ENCODE results near the gene CTSL. TPM values are rescaled to one million over a fixed set of nuclear protein-coding genes. Genes with fewer than 3 reads are reported as not detected.
A peak's percentile ranks its signal among the peaks of the same experiment; 100 is the strongest.

CTSL gene
- total RNA-seq (10 to 100 TPM in 3 of 5 experiments, 1 to 10 TPM in 2; 3.7 to 67.9 (median 14.9) TPM), polyA plus RNA-seq (10 to 100 TPM in 1 of 2 donors, 1 to 10 TPM in 1; 8.7 to 58.8 TPM), total RNA-seq (17.6 reads per million, percentile 47 among the genes with 10 or more reads in this experiment)

GRCh38 chr9:87725900-87726709 is at the start of gene CTSL:
Gene CTSL, plus strand, starts transcription at chr9:87726119. Its CDS starts 1,485 bp downstream, at chr9:87727604.
- H3K36me3 Mint-ChIP-seq: peaks cover 2 to 13% (median 10%) of the 10 kb centered on the region in 5 donors
- Histone ChIP-seq H3K9me3 (ENCODE audit: control insufficient read depth in 2 of 3, low read length in 3 of 3) (no peaks in the 10 kb centered on the region), H3K27ac (ENCODE audit: low read depth, low read length) (peak within 1 kb of the TSS; percentile 56), H3K36me3 (ENCODE audit: control insufficient read depth in 2 of 3, insufficient read depth in 3 of 3, low read length in 3 of 3) (peaks cover 0 to 5% (median 0%) of the 10 kb centered on the region in 3 experiments), H3K27me3 (ENCODE audit: control insufficient read depth in 2 of 2, insufficient read depth in 2 of 2, low read length in 2 of 2) (no peaks in the 10 kb centered on the region), H3K4me1 (ENCODE audit: control insufficient read depth in 2 of 2, insufficient read depth in 2 of 2, low read length in 2 of 2) (no peaks in the 10 kb centered on the region), H3K4me3 (ENCODE audit: low read length) (peak within 1 kb of the TSS; percentile 77)
- ATAC-seq: peak; percentile 82
- peaks cover 10 to 55% (median 31%) of the 10 kb centered on the region in 7 donors for H3K4me1 Mint-ChIP-seq
- ChIA-PET CTCF (interaction anchor here (0.5 to 0.9 kb wide), 3 partner anchors 12 to 86 kb away, joined by 3 read pairs; no protein-coding TSS in a partner anchor), POLR2A (interaction anchor here (0.6 to 3.8 kb wide), 5 partner anchors 12 to 248 kb away, joined by 3 to 51 read pairs (median 4); partner anchors contain the start of gene CDK20)
- H3K27me3 Mint-ChIP-seq: peaks cover 0 to 43% (median 0%) of the 10 kb centered on the region in 5 donors
- peak within 1 kb of the TSS; percentile 85 to 97 (median 93) for H3K4me3 Mint-ChIP-seq
- intact Hi-C loops (cut with micrococcal nuclease): loop anchor here in 1 of 2 donors (1.0 to 2.0 kb wide), 4 partner anchors 17 to 249 kb away; partner anchors contain the start of gene CDK20
- peaks cover 0 to 1% (median 0%) of the 10 kb centered on the region in 11 donors for H3K9me3 Mint-ChIP-seq
- peak within 1 kb of the TSS; percentile 63 to 98 (median 91) for H3K27ac Mint-ChIP-seq
- DNase-seq: peak; percentile 30 to 65 (median 46)

- no peak for ATAC-seq
- Mint-ChIP-seq H3K27ac (no peak overlapping the region), H3K4me3 (no peak overlapping the region), H3K9me3 (no peaks in the 10 kb centered on the region), H3K27me3 (peaks cover 0 to 5% (median 0%) of the 10 kb centered on the region in 5 donors), H3K4me1 (peaks cover 5 to 12% (median 7%) of the 10 kb centered on the region in 7 donors), H3K36me3 (no peaks in the 10 kb centered on the region)
- DNase-seq: no peak
- Histone ChIP-seq H3K27me3 (ENCODE audit: control insufficient read depth in 2 of 2, insufficient read depth in 2 of 2, low read length in 2 of 2) (no peaks in the 10 kb centered on the region), H3K4me1 (ENCODE audit: control insufficient read depth in 2 of 2, insufficient read depth in 2 of 2, low read length in 2 of 2) (no peaks in the 10 kb centered on the region), H3K9me3 (ENCODE audit: control insufficient read depth in 2 of 3, low read length in 3 of 3) (no peaks in the 10 kb centered on the region), H3K4me3 (ENCODE audit: low read length) (no peak overlapping the region), H3K36me3 (ENCODE audit: control insufficient read depth in 2 of 3, insufficient read depth in 3 of 3, low read length in 3 of 3) (no peaks in the 10 kb centered on the region), H3K27ac (ENCODE audit: low read depth, low read length) (no peak overlapping the region)
- CTCF ChIA-PET: interaction anchor here (0.6 to 2.1 kb wide), 5 partner anchors 8 to 216 kb away, joined by 3 to 11 read pairs (median 3); no protein-coding TSS in a partner anchor
- POLR2A ChIA-PET: no interaction called here
- intact Hi-C loops (cut with micrococcal nuclease): loop anchor here in 1 of 2 donors (5.0 kb wide), 1 partner anchor 900 kb away; no protein-coding TSS in a partner anchor
Observed at GRCh38 chr9:87676976-87677775, 48.7 kb upstream of the CTSL start.

GRCh38 chr9:87677776-87678587 is 47.9 kb upstream of the CTSL start:
- no peaks in the 10 kb centered on the region for H3K27me3 ChIP-seq (ENCODE audit: control insufficient read depth in 2 of 2, insufficient read depth in 2 of 2, low read length in 2 of 2)
- no peak overlapping the region for H3K4me3 ChIP-seq (ENCODE audit: low read length)
- no peaks in the 10 kb centered on the region for H3K4me1 ChIP-seq (ENCODE audit: control insufficient read depth in 2 of 2, insufficient read depth in 2 of 2, low read length in 2 of 2)
- H3K4me3 Mint-ChIP-seq: no peak overlapping the region
- H3K9me3 ChIP-seq (ENCODE audit: control insufficient read depth in 2 of 3, low read length in 3 of 3): no peaks in the 10 kb centered on the region
- no peaks in the 10 kb centered on the region for H3K9me3 Mint-ChIP-seq
- POLR2A ChIA-PET: no interaction called here
- CTCF ChIA-PET: interaction anchor here (0.6 to 2.1 kb wide), 5 partner anchors 8 to 135 kb away, joined by 3 to 11 read pairs (median 3); no protein-coding TSS in a partner anchor
- H3K27me3 Mint-ChIP-seq: peaks cover 0 to 3% (median 0%) of the 10 kb centered on the region in 5 donors
- no peak for DNase-seq
- H3K36me3 ChIP-seq (ENCODE audit: control insufficient read depth in 2 of 3, insufficient read depth in 3 of 3, low read length in 3 of 3): no peaks in the 10 kb centered on the region
- peak overlapping the region in 1 of 9 donors; percentile 61 for H3K27ac Mint-ChIP-seq
- peaks cover 5 to 14% (median 8%) of the 10 kb centered on the region in 7 donors for H3K4me1 Mint-ChIP-seq
- no peaks in the 10 kb centered on the region for H3K36me3 Mint-ChIP-seq
- ATAC-seq: no peak
- intact Hi-C loops (cut with micrococcal nuclease): loop anchor here (1.0 to 5.0 kb wide), 7 partner anchors 48 to 899 kb away; partner anchors contain the start of genes CDK20 (in 1 of the 2) and CTSL (in 1 of the 2)
- H3K27ac ChIP-seq (ENCODE audit: low read depth, low read length): no peak overlapping the region

GRCh38 chr9:87678650-87679355 is 47.1 kb upstream of the CTSL start:
- peak overlapping the region in 1 of 9 donors; percentile 61 for H3K27ac Mint-ChIP-seq
- Histone ChIP-seq H3K4me1 (ENCODE audit: control insufficient read depth in 2 of 2, insufficient read depth in 2 of 2, low read length in 2 of 2) (no peaks in the 10 kb centered on the region), H3K4me3 (ENCODE audit: low read length) (no peak overlapping the region), H3K27me3 (ENCODE audit: control insufficient read depth in 2 of 2, insufficient read depth in 2 of 2, low read length in 2 of 2) (no peaks in the 10 kb centered on the region), H3K9me3 (ENCODE audit: control insufficient read depth in 2 of 3, low read length in 3 of 3) (no peaks in the 10 kb centered on the region), H3K36me3 (ENCODE audit: control insufficient read depth in 2 of 3, insufficient read depth in 3 of 3, low read length in 3 of 3) (no peaks in the 10 kb centered on the region), H3K27ac (ENCODE audit: low read depth, low read length) (no peak overlapping the region)
- ATAC-seq (peak; percentile 50), DNase-seq (peak in 5 of 9 donors; percentile 25 to 44 (median 30))
- H3K27me3 Mint-ChIP-seq: no peaks in the 10 kb centered on the region
- CTCF ChIA-PET: interaction anchor here (1.0 to 2.7 kb wide), 3 partner anchors 48 to 134 kb away, joined by 3 to 12 read pairs (median 11); no protein-coding TSS in a partner anchor
- POLR2A ChIA-PET: no interaction called here
- peaks cover 5 to 19% (median 11%) of the 10 kb centered on the region in 7 donors for H3K4me1 Mint-ChIP-seq
- H3K4me3 Mint-ChIP-seq: no peak overlapping the region
- no peaks in the 10 kb centered on the region for H3K9me3 Mint-ChIP-seq
- no peaks in the 10 kb centered on the region for H3K36me3 Mint-ChIP-seq
- intact Hi-C loops (cut with micrococcal nuclease): loop anchor here (1.0 to 5.0 kb wide), 7 partner anchors 47 to 898 kb away; partner anchors contain the start of genes CDK20 (in 1 of the 2) and CTSL (in 1 of the 2)

GRCh38 chr9:87681271-87682061 is 44.5 kb upstream of the CTSL start:
- CTCF ChIA-PET: interaction anchor here (2.7 kb wide), 1 partner anchor 131 kb away, joined by 12 read pairs; no protein-coding TSS in a partner anchor
- H3K27ac Mint-ChIP-seq: no peak overlapping the region

More at GRCh38 chr9:87681271-87682061, 44.5 kb upstream of the CTSL start:
- no peak for DNase-seq
- POLR2A ChIA-PET: interaction anchor here (1.3 kb wide), 1 partner anchor 29 kb away, joined by 6 read pairs; no protein-coding TSS in a partner anchor
- Histone ChIP-seq H3K4me3 (ENCODE audit: low read length) (no peak overlapping the region), H3K27me3 (ENCODE audit: control insufficient read depth in 2 of 2, insufficient read depth in 2 of 2, low read length in 2 of 2) (no peaks in the 10 kb centered on the region), H3K9me3 (ENCODE audit: control insufficient read depth in 2 of 3, low read length in 3 of 3) (no peaks in the 10 kb centered on the region), H3K36me3 (ENCODE audit: control insufficient read depth in 2 of 3, insufficient read depth in 3 of 3, low read length in 3 of 3) (no peaks in the 10 kb centered on the region), H3K4me1 (ENCODE audit: control insufficient read depth in 2 of 2, insufficient read depth in 2 of 2, low read length in 2 of 2) (peaks cover 0 to 13% of the 10 kb centered on the region in 2 donors), H3K27ac (ENCODE audit: low read depth, low read length) (no peak overlapping the region)
- Mint-ChIP-seq H3K4me3 (no peak overlapping the region), H3K4me1 (peaks cover 15 to 42% (median 25%) of the 10 kb centered on the region in 7 donors), H3K36me3 (no peaks in the 10 kb centered on the region), H3K27me3 (no peaks in the 10 kb centered on the region), H3K9me3 (no peaks in the 10 kb centered on the region)
- ATAC-seq: no peak
- intact Hi-C loops (cut with micrococcal nuclease): loop anchor here in 1 of 2 donors (10.0 kb wide), 1 partner anchor 493 kb away; no protein-coding TSS in a partner anchor
